Naive thymus-derived CD4-positive, alpha-beta T cell (primary cell): ENCODE data around the gene COL9A3. TPM values are rescaled to one million over a fixed set of nuclear protein-coding genes. Genes with fewer than 3 reads are reported as not detected.

Experiments
- ATAC-seq: fragments of 150-1000 bp; cut with Tn5 transposase; 2 replicates; pipeline ENCODE4 v1.10.0; 2021; ENCODE audit warnings: mild to moderate bottlenecking, moderate library complexity
- CTCF ChIA-PET: fragments of 350-600 bp; sonication (Branson Sonifier 250); formaldehyde crosslinking; loops from one replicate; lab custom pipeline; 2021; ENCODE audit warnings: antibody characterized with exemption; lab: Charles Lee
- POLR2A ChIA-PET: fragments of 350-600 bp; sonication (Branson Sonifier 250); formaldehyde crosslinking; loops from one replicate; lab custom pipeline; 2021; ENCODE audit warnings: antibody characterized with exemption, inconsistent platforms; lab: Charles Lee
- DNase-seq, 9 donors: peaks; one replicate each; pipeline versions ENCODE4 v3.0.0 to v3.0.0-alpha.2; 2020 to 2022; ENCODE audit warnings: mixed read lengths in 1 of 9
- H3K27ac ChIP-seq: one replicate; pipeline ENCODE4 v1.7.0; 2013; ENCODE audit warnings: mild to moderate bottlenecking, low read depth, low read length, moderate library complexity
- H3K27me3 ChIP-seq, 2 donors: one replicate each; pipeline ENCODE4 v1.7.0; 2013; ENCODE audit warnings: low read length in 2 of 2, mild to moderate bottlenecking in 2 of 2, moderate library complexity in 2 of 2; ENCODE audit not compliant: control insufficient read depth in 2 of 2, insufficient read depth in 2 of 2
- H3K36me3 ChIP-seq, 3 experiments: 1 replicate in 2 of 3; 2 replicates in 1 of 3; pipeline ENCODE4 v1.7.0; 2013; ENCODE audit warnings: low read length in 3 of 3, mild to moderate bottlenecking in 3 of 3, moderate library complexity in 1 of 3; ENCODE audit not compliant: insufficient read depth in 3 of 3, control insufficient read depth in 2 of 3
- H3K4me1 ChIP-seq, 2 donors: one replicate each; pipeline ENCODE4 v1.7.0; 2013; ENCODE audit warnings: low read length in 2 of 2, mild to moderate bottlenecking in 2 of 2, moderate library complexity in 1 of 2; ENCODE audit not compliant: control insufficient read depth in 2 of 2, insufficient read depth in 2 of 2
- H3K4me3 ChIP-seq: 2 replicates; pipeline ENCODE4 v1.7.0; 2013; ENCODE audit warnings: mild to moderate bottlenecking, low read length
- H3K9me3 ChIP-seq, 3 experiments: 1 replicate in 2 of 3; 2 replicates in 1 of 3; pipeline ENCODE4 v1.7.0; 2013; ENCODE audit warnings: low read length in 3 of 3; ENCODE audit not compliant: control insufficient read depth in 2 of 3
- H3K27ac Mint-ChIP-seq, 9 donors: one replicate each; pipeline ENCODE4 v1.8.0; 2020 to 2022; ENCODE audit warnings: mixed read lengths in 9 of 9, mild to moderate bottlenecking in 8 of 9, moderate library complexity in 5 of 9, inconsistent platforms in 2 of 9
- H3K27me3 Mint-ChIP-seq, 5 donors: one replicate each; pipeline ENCODE4 v1.8.0; 2021 to 2022; ENCODE audit warnings: mixed read lengths in 5 of 5, mild to moderate bottlenecking in 1 of 5
- H3K36me3 Mint-ChIP-seq, 5 donors: one replicate each; pipeline ENCODE4 v1.8.0; 2020 to 2022; ENCODE audit warnings: mixed read lengths in 5 of 5, mild to moderate bottlenecking in 3 of 5, inconsistent platforms in 1 of 5
- H3K4me1 Mint-ChIP-seq, 7 donors: one replicate each; pipeline ENCODE4 v1.8.0; 2020 to 2022; ENCODE audit warnings: mixed read lengths in 7 of 7, mild to moderate bottlenecking in 3 of 7, inconsistent platforms in 1 of 7
- H3K4me3 Mint-ChIP-seq, 10 donors: one replicate each; pipeline ENCODE4 v1.8.0; 2020 to 2022; ENCODE audit warnings: mild to moderate bottlenecking in 10 of 10, mixed read lengths in 10 of 10, moderate library complexity in 6 of 10, inconsistent platforms in 2 of 10
- H3K9me3 Mint-ChIP-seq, 11 donors: one replicate each; pipeline ENCODE4 v1.8.0; 2020 to 2022; ENCODE audit warnings: mixed read lengths in 11 of 11, mild to moderate bottlenecking in 4 of 11, inconsistent platforms in 1 of 11, moderate library complexity in 1 of 11
- intact Hi-C, 2 donors: fragments of 100-400 bp; cut with micrococcal nuclease; formaldehyde crosslinking; loops; one replicate each; pipeline ENCODE4 v1.15.1; 2023
- polyA plus RNA-seq, 2 donors: library from polyadenylated mRNA; unstranded; fragments of 300-500 nt; fragmentation: Illumina TruSeq; gene quantifications; one replicate each; pipeline ENCODE4 v1.2.3, GENCODE V29; 2021
- total RNA-seq, 6 experiments: library from RNA in 5 of 6; stranded (reverse) in 5 of 6; gene quantifications; 1 replicate in 5 of 6; 2 replicates in 1 of 6; pipeline ENCODE4 v1.2.3 and lab custom pipeline; 2021 to 2026

COL9A3 gene
- total and polyA plus RNA-seq, 7 experiments from 2014 or later = 0.32 to 0.59 TPM; not detected in 5

DNA sequence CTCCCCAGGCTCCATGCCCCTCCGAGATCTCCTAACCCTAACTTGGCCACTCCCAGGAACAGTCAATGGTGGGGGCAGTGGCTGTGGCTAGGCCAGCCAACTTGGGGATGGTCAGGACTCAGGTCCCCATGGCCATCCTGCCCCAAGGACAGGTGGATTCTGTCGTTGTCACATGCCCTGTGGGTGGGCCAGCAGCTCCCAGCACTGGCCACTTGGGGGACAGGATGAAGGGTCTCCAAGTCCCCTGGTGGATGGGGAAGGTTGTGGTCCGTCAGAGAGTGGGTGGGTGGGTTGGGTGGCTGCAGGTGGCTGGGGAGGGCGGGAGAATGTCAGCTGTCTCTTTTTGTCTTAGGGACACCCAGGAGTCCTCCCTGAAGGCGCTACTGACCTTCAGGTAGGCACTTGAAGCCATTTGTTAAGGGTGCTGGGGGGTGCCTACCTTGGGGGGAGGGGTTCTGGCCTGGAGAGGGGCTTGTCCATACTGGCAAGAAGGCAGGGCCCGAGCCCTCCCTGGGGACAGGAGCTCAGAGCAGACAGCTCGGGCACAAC is 5.5 kb downstream of the COL9A3 start:
- intact Hi-C loops = loop anchor here in 1 of 2 donors (5.0 kb wide), 1 partner anchor 185 kb away; the partner anchor contains the start of gene BHLHE23
- Histone ChIP-seq H3K4me3 (no peak overlapping the region), H3K27me3 (peaks cover 0 to 15% of the 10 kb centered on the region in 2 donors), H3K36me3 (no peaks in the 10 kb centered on the region), H3K9me3 (no peaks in the 10 kb centered on the region), H3K27ac (no peak overlapping the region), H3K4me1 (peaks cover 3 to 8% of the 10 kb centered on the region in 2 donors)
- Mint-ChIP-seq H3K9me3 (no peaks in the 10 kb centered on the region), H3K27me3 (peaks cover 0 to 16% (median 4%) of the 10 kb centered on the region in 5 donors), H3K36me3 (no peaks in the 10 kb centered on the region), H3K27ac (no peak overlapping the region), H3K4me3 (no peak overlapping the region), H3K4me1 (peaks cover 0 to 6% (median 2%) of the 10 kb centered on the region in 7 donors)
- ChIA-PET POLR2A (interaction anchor here (0.8 kb wide), 1 partner anchor 27 kb away, joined by 3 read pairs; no protein-coding TSS in a partner anchor), CTCF (interaction anchor here (1.4 kb wide), 1 partner anchor 186 kb away, joined by 4 read pairs; no protein-coding TSS in a partner anchor)
- DNase-seq = no peak
- no peak for ATAC-seq

DNA sequence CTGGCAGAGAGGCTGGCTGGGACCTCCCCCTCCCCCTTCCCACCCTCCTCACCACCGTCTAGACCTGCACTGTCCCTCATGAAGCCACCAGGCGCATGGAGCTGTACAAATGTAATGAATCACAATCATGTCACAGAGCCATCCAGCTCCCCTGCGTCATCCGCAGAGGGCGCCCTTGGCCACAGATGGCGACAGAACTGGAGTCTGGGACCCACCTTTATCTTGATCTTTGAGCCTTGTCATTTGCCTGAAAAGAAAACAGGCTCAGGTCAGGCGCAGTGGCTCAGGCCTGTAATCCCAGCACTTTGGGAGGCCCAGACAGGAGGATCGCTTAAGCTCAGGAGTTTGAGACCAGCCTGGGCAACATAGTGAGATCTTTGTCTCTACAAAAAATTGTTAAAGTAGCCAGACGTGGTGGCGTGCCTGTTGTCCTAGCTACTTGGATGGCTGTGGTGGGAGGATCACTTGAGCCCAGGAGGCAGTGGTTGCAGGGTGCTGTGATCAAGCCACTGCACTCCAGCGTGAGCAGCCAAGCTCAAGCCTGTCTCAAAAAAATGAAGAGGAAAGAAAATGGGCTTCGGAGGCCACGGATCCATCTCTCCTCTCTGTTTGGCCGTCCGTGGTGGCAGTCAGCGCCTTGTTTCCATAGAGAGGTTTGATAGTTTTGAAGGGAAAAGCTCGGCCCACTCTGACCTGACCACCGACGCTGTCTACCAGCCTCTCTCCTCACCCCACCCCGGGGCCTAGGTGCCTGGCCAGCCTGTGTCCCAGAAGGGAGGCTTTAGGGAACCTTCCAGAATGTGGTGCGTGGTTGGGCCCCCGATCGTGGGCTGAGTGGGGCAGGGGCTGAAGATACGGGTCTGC is 6.2 kb downstream of the COL9A3 start:
- intact Hi-C loops = loop anchor here in 1 of 2 donors (5.0 kb wide), 1 partner anchor 184 kb away; the partner anchor contains the start of gene BHLHE23
- H3K4me1 ChIP-seq = peaks cover 3 to 8% of the 10 kb centered on the region in 2 donors
- H3K27ac ChIP-seq = no peak overlapping the region
- no peak overlapping the region for H3K4me3 ChIP-seq
- Mint-ChIP-seq H3K4me1 (peaks cover 0 to 6% (median 2%) of the 10 kb centered on the region in 7 donors), H3K36me3 (no peaks in the 10 kb centered on the region), H3K4me3 (peak overlapping the region in 3 of 10 donors; percentile 16 to 63 (median 41)), H3K27me3 (peaks cover 0 to 11% (median 4%) of the 10 kb centered on the region in 5 donors), H3K9me3 (no peaks in the 10 kb centered on the region), H3K27ac (peak overlapping the region in 2 of 9 donors; percentile 13 to 22)
- H3K27me3 ChIP-seq = peaks cover 0 to 8% of the 10 kb centered on the region in 2 donors
- ATAC-seq = peak; percentile 49
- no peaks in the 10 kb centered on the region for H3K36me3 ChIP-seq
- DNase-seq = no peak
- ChIA-PET CTCF (interaction anchor here (1.4 kb wide), 1 partner anchor 186 kb away, joined by 4 read pairs; no protein-coding TSS in a partner anchor), POLR2A (interaction anchor here (0.8 kb wide), 1 partner anchor 28 kb away, joined by 3 read pairs; no protein-coding TSS in a partner anchor)
- no peaks in the 10 kb centered on the region for H3K9me3 ChIP-seq

- ChIA-PET POLR2A (interaction anchor here (1.3 kb wide), 1 partner anchor 37 kb away, joined by 3 read pairs; the partner anchor contains the start of gene TCFL5), CTCF (no interaction called here)
- Mint-ChIP-seq H3K4me3 (peak overlapping the region in 1 of 10 donors; percentile 53), H3K27me3 (peaks cover 0 to 9% (median 0%) of the 10 kb centered on the region in 5 donors), H3K36me3 (no peaks in the 10 kb centered on the region), H3K27ac (no peak overlapping the region), H3K4me1 (peaks cover 0 to 6% (median 2%) of the 10 kb centered on the region in 7 donors), H3K9me3 (no peaks in the 10 kb centered on the region)
- ATAC-seq (no peak), DNase-seq (no peak)
- Histone ChIP-seq H3K4me1 (peaks cover 3 to 8% of the 10 kb centered on the region in 2 donors), H3K9me3 (no peaks in the 10 kb centered on the region), H3K36me3 (no peaks in the 10 kb centered on the region), H3K4me3 (no peak overlapping the region), H3K27ac (no peak overlapping the region), H3K27me3 (peaks cover 0 to under 1% of the 10 kb centered on the region in 2 donors)
- intact Hi-C loops = loop anchor here in 1 of 2 donors (5.0 kb wide), 1 partner anchor 183 kb away; the partner anchor contains the start of gene BHLHE23
Measured at GRCh38 chr20:62823688-62824475, 7.0 kb downstream of the COL9A3 start.

- intact Hi-C loops = loop anchor here in 1 of 2 donors (1.0 to 5.0 kb wide), 2 partner anchors 38 to 183 kb away; partner anchors contain the start of gene BHLHE23
- Mint-ChIP-seq H3K27me3 (peaks cover 0 to 8% (median 0%) of the 10 kb centered on the region in 5 donors), H3K36me3 (no peaks in the 10 kb centered on the region), H3K9me3 (no peaks in the 10 kb centered on the region), H3K27ac (peak overlapping the region in 1 of 9 donors; percentile 28), H3K4me1 (peaks cover 0 to 6% (median 2%) of the 10 kb centered on the region in 7 donors), H3K4me3 (peak overlapping the region in 7 of 10 donors; percentile 30 to 69 (median 57))
- H3K9me3 ChIP-seq = no peaks in the 10 kb centered on the region
- ChIA-PET CTCF (no interaction called here), POLR2A (interaction anchor here (1.3 kb wide), 1 partner anchor 37 kb away, joined by 3 read pairs; the partner anchor contains the start of gene TCFL5)
- H3K27me3 ChIP-seq = no peaks in the 10 kb centered on the region
- H3K36me3 ChIP-seq = no peaks in the 10 kb centered on the region
- peaks cover 3 to 8% of the 10 kb centered on the region in 2 donors for H3K4me1 ChIP-seq
- DNase-seq (peak in 8 of 9 donors; percentile 32 to 59 (median 48)), ATAC-seq (peak; percentile 68)
- peak overlapping the region; percentile 50 for H3K27ac ChIP-seq
- H3K4me3 ChIP-seq = peak overlapping the region; percentile 27
Measured at GRCh38 chr20:62824476-62825332, 7.9 kb downstream of the COL9A3 start.

- Histone ChIP-seq H3K4me3 (no peak overlapping the region), H3K27me3 (no peaks in the 10 kb centered on the region), H3K27ac (no peak overlapping the region), H3K36me3 (no peaks in the 10 kb centered on the region), H3K4me1 (peaks cover 3 to 8% of the 10 kb centered on the region in 2 donors), H3K9me3 (no peaks in the 10 kb centered on the region)
- Mint-ChIP-seq H3K4me3 (peak overlapping the region in 1 of 10 donors; percentile 39), H3K27ac (peak overlapping the region in 1 of 9 donors; percentile 28), H3K4me1 (peaks cover 0 to 6% (median 2%) of the 10 kb centered on the region in 7 donors), H3K36me3 (no peaks in the 10 kb centered on the region), H3K27me3 (peaks cover 0 to under 1% (median 0%) of the 10 kb centered on the region in 5 donors), H3K9me3 (no peaks in the 10 kb centered on the region)
- DNase-seq = peak in 2 of 9 donors; percentile 22 to 37
- POLR2A ChIA-PET = interaction anchor here (1.3 kb wide), 1 partner anchor 36 kb away, joined by 3 read pairs; the partner anchor contains the start of gene TCFL5
- ATAC-seq = no peak
- intact Hi-C loops = loop anchor here in 1 of 2 donors (1.0 kb wide), 1 partner anchor 37 kb away; no protein-coding TSS in a partner anchor
- CTCF ChIA-PET = no interaction called here
Measured at GRCh38 chr20:62825333-62825985, 8.6 kb downstream of the COL9A3 start.
